GM12878 (cell line): ENCODE measurements around the gene SAMD4A. TPM values are rescaled to one million over a fixed set of nuclear protein-coding genes. Genes with fewer than 3 reads are reported as not detected.

Experiments used
- ATAC-seq: fragments of 200-7000 bp; cut with Tn5 transposase; 3 replicates; pipeline ENCODE4 v1.9.1; 2020; ENCODE audit warnings: mild to moderate bottlenecking, moderate library complexity
- BruUV-seq: library from RNA; stranded (reverse); fragments of 400-500 nt; replicated peaks from 2 replicates; lab custom pipeline; 2021; lab: Mats Ljungman, UMichigan
- CTCF ChIA-PET: fragments of 300-600 bp; sonication (Branson Sonifier 250); formaldehyde crosslinking; extraction: SDS; loops from one replicate; lab custom pipeline; 2021; ENCODE audit warnings: inconsistent platforms; lab: Yijun Ruan, JAX
- POLR2A ChIA-PET: fragments of 350-600 bp; formaldehyde crosslinking; extraction: SDS; loops from one replicate; lab custom pipeline; 2021; ENCODE audit warnings: inconsistent platforms; lab: Charles Lee
- RAD21 ChIA-PET: fragments of 300-600 bp; sonication (Branson Sonifier 250); formaldehyde crosslinking; loops from one replicate; lab custom pipeline; 2023; ENCODE audit warnings: antibody characterized with exemption; ENCODE audit not compliant: unreplicated experiment; lab: Charles Lee
- SMC1A ChIA-PET: fragments of 300-600 bp; sonication (Branson Sonifier 250); formaldehyde crosslinking; loops from one replicate; lab custom pipeline; 2023; ENCODE audit not compliant: unreplicated experiment, uncharacterized antibody; lab: Charles Lee
- DNase-seq: peaks from one replicate; pipeline ENCODE4 v3.0.0-alpha.2; 2011; ENCODE audit warnings: low read depth, low spot score
- FAIRE-seq: peaks from 3 replicates; lab custom pipeline; 2011; peaks lifted over from hg19 to GRCh38; lab: Jason Lieb, UNC
- H2AFZ ChIP-seq: 2 replicates; pipeline ENCODE4 v1.6.0; 2011; ENCODE audit warnings: low read depth, low read length, control low read depth; ENCODE audit not compliant: control insufficient read depth
- H3K27ac ChIP-seq: 2 replicates; pipeline ENCODE4 v1.5.1; 2011; ENCODE audit warnings: control low read depth; ENCODE audit not compliant: control insufficient read depth, insufficient read depth
- H3K27me3 ChIP-seq, 2 experiments: replicated peaks in 1 of 2; 2 replicates each; pipeline versions ENCODE4 v1.6.0 to v1.6.1; 2011; ENCODE audit warnings: low read length in 1 of 2; ENCODE audit not compliant: control insufficient read depth in 2 of 2, insufficient read depth in 2 of 2
- H3K36me3 ChIP-seq, 2 experiments: 2 replicates each; pipeline ENCODE4 v1.5.1; 2011; ENCODE audit warnings: low read length in 1 of 2; ENCODE audit not compliant: control insufficient read depth in 2 of 2, insufficient read depth in 2 of 2
- H3K4me1 ChIP-seq: 2 replicates; pipeline ENCODE4 v1.6.1; 2011; ENCODE audit warnings: mild to moderate bottlenecking, low read length, moderate library complexity, mixed read lengths; ENCODE audit not compliant: control insufficient read depth, insufficient read depth
- H3K4me2 ChIP-seq: 2 replicates; pipeline ENCODE4 v1.6.0; 2011; ENCODE audit warnings: control low read depth; ENCODE audit not compliant: control insufficient read depth, insufficient read depth
- H3K4me3 ChIP-seq: fragments of 200-600 bp; sonication (generic); 2 replicates; pipeline ENCODE4 v1.5.1; 2016
- H3K79me2 ChIP-seq: 2 replicates; pipeline ENCODE4 v1.6.0; 2011; ENCODE audit warnings: low read length; ENCODE audit not compliant: control insufficient read depth, insufficient read depth
- H3K9ac ChIP-seq: 2 replicates; pipeline ENCODE4 v1.8.0; 2011; ENCODE audit warnings: low read length, control low read depth, mixed read lengths; ENCODE audit not compliant: control insufficient read depth, insufficient read depth
- H3K9me3 ChIP-seq: replicated peaks from 3 replicates; pipeline ENCODE4 v1.5.1; 2011; ENCODE audit warnings: mild to moderate bottlenecking, low read length; ENCODE audit not compliant: control insufficient read depth, insufficient read depth
- H4K20me1 ChIP-seq: 2 replicates; pipeline ENCODE4 v1.6.0; 2011; ENCODE audit not compliant: control insufficient read depth, insufficient read depth
- BCL11A ChIP-seq: IDR thresholded peaks from 2 replicates; pipeline ENCODE4 v1.6.1; 2011; ENCODE audit warnings: low read depth, low read length
- BRCA1 ChIP-seq: IDR thresholded peaks from 2 replicates; pipeline ENCODE4 v1.6.1; 2011; ENCODE audit warnings: low read depth, low read length, improper control_type of control experiment
- ELK1 ChIP-seq: IDR thresholded peaks from 2 replicates; pipeline ENCODE4 v1.6.1; 2012; ENCODE audit warnings: low read depth, low read length, improper control_type of control experiment
- EP300 ChIP-seq, 2 experiments: fragments of 150-350 bp in 1 of 2; IDR thresholded peaks; 2 replicates each; pipeline ENCODE4 v1.6.1; 2011 to 2012; ENCODE audit warnings: low read depth in 2 of 2, low read length in 2 of 2, borderline replicate concordance in 1 of 2, improper control_type of control experiment in 1 of 2, inconsistent platforms in 1 of 2; ENCODE audit not compliant: control insufficient read depth in 1 of 2
- HDGF ChIP-seq: fragments of 450-650 bp; IDR thresholded peaks from 2 replicates; pipeline ENCODE4 v1.6.1; 2016; ENCODE audit warnings: antibody characterized with exemption
- MEF2B ChIP-seq: fragments of 450-650 bp; IDR thresholded peaks from 2 replicates; pipeline ENCODE4 v1.6.1; 2018; ENCODE audit warnings: mild to moderate bottlenecking, moderate library complexity; ENCODE audit not compliant: partially characterized antibody, poor library complexity, severe bottlenecking
- MYC ChIP-seq: IDR thresholded peaks from 2 replicates; pipeline ENCODE4 v1.6.1; 2011; ENCODE audit warnings: mild to moderate bottlenecking, low read length, moderate library complexity, inconsistent platforms; ENCODE audit not compliant: insufficient read depth, insufficient replicate concordance, insufficient read length, severe bottlenecking
- NFYB ChIP-seq: IDR thresholded peaks from 2 replicates; pipeline ENCODE4 v1.6.1; 2011; ENCODE audit warnings: low read depth, mild to moderate bottlenecking, low read length, improper control_type of control experiment, moderate library complexity; ENCODE audit not compliant: insufficient read depth
- TCF7 ChIP-seq: IDR thresholded peaks from 2 replicates; pipeline ENCODE4 v1.6.1; 2014; ENCODE audit warnings: antibody characterized with exemption, borderline replicate concordance
- ZNF217 ChIP-seq: fragments of 450-650 bp; IDR thresholded peaks from 2 replicates; pipeline ENCODE4 v1.6.1; 2017; ENCODE audit warnings: antibody characterized with exemption, mild to moderate bottlenecking
- ZNF384 ChIP-seq: IDR thresholded peaks from 2 replicates; pipeline ENCODE4 v1.6.1; 2012; ENCODE audit warnings: low read depth, mild to moderate bottlenecking, low read length, improper control_type of control experiment, borderline replicate concordance
- WGBS: methylation state at CpG from one replicate; pipeline ENCODE4 v1.1.6; 2016; ENCODE audit warnings: low lambda C conversion rate; ENCODE audit not compliant: insufficient replicate concordance, insufficient coverage; ENCODE audit errors: missing lambda C conversion rate; 5-methylcytosine and 5-hydroxymethylcytosine counted together
- in situ Hi-C: fragments of 300-500 bp; cut with MboI; formaldehyde crosslinking; loops from 9 replicates; pipeline ENCODE4 v1.14.3; 2018; ENCODE audit warnings: mixed read lengths
- intact Hi-C: fragments of 100-400 bp; cut with micrococcal nuclease; formaldehyde crosslinking; loops from one replicate; pipeline ENCODE4 v1.14.2; 2022; ENCODE audit not compliant: unreplicated experiment
- polyA plus RNA-seq, 11 experiments: library from polyadenylated mRNA; depleted of rRNA in 4 of 11; unstranded in 6 of 11; stranded (reverse) in 5 of 11; fragments of >200 nt; fragmentation: Nextera tagmentation in 4 of 11; fragmentation: Illumina TruSeq in 1 of 11; extraction: Ambion mirVana in 4 of 11; extraction: Trizol in 1 of 11; gene quantifications; 1 replicate in 1 of 11; 2 replicates in 10 of 11; pipeline versions ENCODE4 v1.2.1 to v1.2.3, GENCODE V29; 2011 to 2016; ENCODE audit warnings: inconsistent platforms in 2 of 11, missing spikeins in 2 of 11, low read depth in 1 of 11
- total RNA-seq, 4 experiments: library from RNA; depleted of rRNA in 3 of 4; stranded (reverse); fragments of >200 nt in 3 of 4; fragmentation: Illumina TruSeq in 1 of 4; extraction: Trizol in 1 of 4; gene quantifications; 2 replicates each; pipeline versions ENCODE4 v1.2.1 to v1.2.3, GENCODE V29; 2013 to 2021
- TF ChIP-seq, protein P1 (sequence below): fragments of 450-650 bp; IDR thresholded peaks from 2 replicates; pipeline ENCODE4 v1.6.1; 2017; ENCODE audit warnings: antibody characterized with exemption, mild to moderate bottlenecking, moderate library complexity
- TF ChIP-seq, protein P2 (sequence below): fragments of 450-650 bp; IDR thresholded peaks from 2 replicates; pipeline ENCODE4 v1.6.1; 2017; ENCODE audit warnings: low read depth, mild to moderate bottlenecking, moderate library complexity

Gene SAMD4A
- total and polyA plus RNA-seq, 10 of the 15 experiments (the other 5 are each of a cell fraction or from before 2014, with no cell fraction given), result 0.05 to 0.56 (median 0.31) TPM

DNA sequence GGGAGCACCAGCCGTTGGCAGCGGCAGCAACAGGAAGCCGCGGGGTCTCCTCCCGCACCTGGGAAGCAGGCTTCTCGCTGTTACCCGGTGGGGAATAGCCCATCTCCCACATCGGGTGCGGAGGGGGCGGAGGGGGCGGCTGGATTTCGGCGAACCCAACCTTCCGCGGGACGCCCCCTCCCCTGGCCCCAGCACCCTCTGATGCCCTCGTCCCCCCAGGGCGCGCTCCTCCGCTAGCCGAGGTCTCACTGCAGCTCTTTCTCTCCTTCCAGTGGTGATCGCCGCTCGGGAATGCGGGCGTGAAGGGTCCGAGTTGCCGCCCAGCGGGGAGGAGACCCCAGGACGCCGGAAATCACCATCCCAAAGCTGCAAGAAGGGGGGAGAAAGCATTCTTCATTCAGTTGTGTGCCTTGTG, 303 bp downstream of the SAMD4A start (continued):
- TF ChIP-seq ELK1 (no peak), HDGF (0 out of 2 replicates have a peak, but pooled peaks have one; percentile 34)
- TF ChIP-seq, protein P1, sequence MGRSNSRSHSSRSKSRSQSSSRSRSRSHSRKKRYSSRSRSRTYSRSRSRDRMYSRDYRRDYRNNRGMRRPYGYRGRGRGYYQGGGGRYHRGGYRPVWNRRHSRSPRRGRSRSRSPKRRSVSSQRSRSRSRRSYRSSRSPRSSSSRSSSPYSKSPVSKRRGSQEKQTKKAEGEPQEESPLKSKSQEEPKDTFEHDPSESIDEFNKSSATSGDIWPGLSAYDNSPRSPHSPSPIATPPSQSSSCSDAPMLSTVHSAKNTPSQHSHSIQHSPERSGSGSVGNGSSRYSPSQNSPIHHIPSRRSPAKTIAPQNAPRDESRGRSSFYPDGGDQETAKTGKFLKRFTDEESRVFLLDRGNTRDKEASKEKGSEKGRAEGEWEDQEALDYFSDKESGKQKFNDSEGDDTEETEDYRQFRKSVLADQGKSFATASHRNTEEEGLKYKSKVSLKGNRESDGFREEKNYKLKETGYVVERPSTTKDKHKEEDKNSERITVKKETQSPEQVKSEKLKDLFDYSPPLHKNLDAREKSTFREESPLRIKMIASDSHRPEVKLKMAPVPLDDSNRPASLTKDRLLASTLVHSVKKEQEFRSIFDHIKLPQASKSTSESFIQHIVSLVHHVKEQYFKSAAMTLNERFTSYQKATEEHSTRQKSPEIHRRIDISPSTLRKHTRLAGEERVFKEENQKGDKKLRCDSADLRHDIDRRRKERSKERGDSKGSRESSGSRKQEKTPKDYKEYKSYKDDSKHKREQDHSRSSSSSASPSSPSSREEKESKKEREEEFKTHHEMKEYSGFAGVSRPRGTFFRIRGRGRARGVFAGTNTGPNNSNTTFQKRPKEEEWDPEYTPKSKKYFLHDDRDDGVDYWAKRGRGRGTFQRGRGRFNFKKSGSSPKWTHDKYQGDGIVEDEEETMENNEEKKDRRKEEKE, result no peak
- TF ChIP-seq, all 136 proteins: peak for 5

DNA sequence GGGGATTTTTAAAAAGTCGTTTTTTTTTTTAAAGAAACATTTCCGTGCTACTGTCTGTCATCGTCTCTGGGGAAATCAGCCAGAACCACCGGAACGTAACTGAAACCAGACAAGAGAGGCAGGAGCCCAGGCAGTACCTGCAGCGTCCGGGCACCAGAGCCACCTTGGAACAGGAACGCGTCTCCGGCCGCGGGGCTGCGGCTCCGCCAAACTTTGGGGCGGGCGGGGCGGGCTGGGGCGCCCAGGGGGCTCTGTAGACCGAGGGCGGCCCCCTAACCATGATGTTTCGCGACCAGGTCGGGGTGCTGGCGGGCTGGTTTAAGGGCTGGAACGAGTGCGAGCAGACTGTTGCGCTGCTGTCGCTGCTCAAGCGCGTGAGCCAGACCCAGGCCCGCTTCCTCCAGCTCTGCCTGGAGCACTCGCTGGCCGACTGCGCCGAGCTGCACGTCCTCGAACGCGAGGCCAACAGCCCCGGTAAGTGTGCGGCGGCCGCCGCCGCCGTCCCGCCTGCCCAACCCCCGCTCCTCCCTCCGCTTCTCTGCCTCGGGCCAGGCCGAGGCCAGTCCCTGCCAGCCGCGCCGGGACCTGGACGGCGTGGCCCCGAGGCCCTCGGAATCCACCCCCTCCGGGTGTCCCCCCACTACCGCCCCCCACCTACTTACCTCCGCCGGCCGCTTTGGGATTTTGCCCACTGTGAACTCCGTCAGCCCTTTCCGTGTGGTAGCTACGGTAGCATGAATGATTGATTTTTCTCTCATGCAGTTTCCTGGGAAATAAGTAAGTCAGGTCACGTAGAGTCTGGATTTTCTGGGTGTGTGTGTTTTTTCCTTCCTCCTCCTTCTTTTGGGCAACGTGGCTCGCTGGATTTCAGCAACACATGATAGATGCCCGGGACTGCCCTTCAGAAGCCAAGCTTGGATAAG, 972 bp downstream of the SAMD4A start:
- no peaks in the 10 kb centered on the region for H3K79me2 ChIP-seq
- in situ Hi-C loops, result loop anchor here (5.0 kb wide), 1 partner anchor 74 kb away; no protein-coding TSS in a partner anchor
- DNase-seq (no peak), ATAC-seq (peak; percentile 48), FAIRE-seq (no peak)
- H3K9ac ChIP-seq, result peak overlapping the region; percentile 51; the same call in 1 of the 2 replicates
- H2AFZ ChIP-seq, result peak overlapping the region; percentile 74
- H3K36me3 ChIP-seq, result no peaks in the 10 kb centered on the region
- CTCF ChIA-PET, result interaction anchor here (0.8 to 7.7 kb wide), 9 partner anchors 15 to 208 kb away, joined by 3 to 160 read pairs (median 7); no protein-coding TSS in a partner anchor
- peaks cover 2% of the 10 kb centered on the region; the same call in 2 of the 3 replicates for H3K9me3 ChIP-seq
- no peaks in the 10 kb centered on the region for H4K20me1 ChIP-seq
- SMC1A ChIA-PET, result interaction anchor here (0.6 to 6.8 kb wide), 8 partner anchors 14 to 205 kb away, joined by 3 to 87 read pairs (median 4); no protein-coding TSS in a partner anchor
- RAD21 ChIA-PET, result interaction anchor here (0.6 to 7.2 kb wide), 8 partner anchors 55 to 239 kb away, joined by 3 to 130 read pairs (median 4); no protein-coding TSS in a partner anchor
- 6% methylated on average over 36 of the region's 70 CpGs for WGBS
- no peak overlapping the region for H3K27ac ChIP-seq
- H3K27me3 ChIP-seq, result peaks cover 0 to 3% of the 10 kb centered on the region in 2 experiments; a peak in 1 of 4 replicates
- intact Hi-C loops, result loop anchor here (2.0 to 5.0 kb wide), 2 partner anchors 55 to 324 kb away; no protein-coding TSS in a partner anchor
- peak overlapping the region; percentile 98 for H3K4me2 ChIP-seq
- POLR2A ChIA-PET, result interaction anchor here (0.5 to 1.1 kb wide), 6 partner anchors 16 to 541 kb away, joined by 3 to 5 read pairs (median 4); no protein-coding TSS in a partner anchor
- H3K4me3 ChIP-seq, result peak overlapping the region; percentile 79
- BruUV-seq, result no TSS peak
- peaks cover 12% of the 10 kb centered on the region; the same call in 1 of the 2 replicates for H3K4me1 ChIP-seq
- no peak for TF ChIP-seq EP300 (IDR thresholded peaks at IDR 0.05; ENCODE audit: borderline replicate concordance in 1 of 2, control insufficient read depth in 1 of 2, low read depth in 2 of 2, low read length in 2 of 2)
- no peak for TF ChIP-seq MEF2B
- TF ChIP-seq BRCA1, result no peak
- peak; percentile 58; the same call in 1 of the 2 replicates for TF ChIP-seq ZNF384
- TF ChIP-seq, protein P2, sequence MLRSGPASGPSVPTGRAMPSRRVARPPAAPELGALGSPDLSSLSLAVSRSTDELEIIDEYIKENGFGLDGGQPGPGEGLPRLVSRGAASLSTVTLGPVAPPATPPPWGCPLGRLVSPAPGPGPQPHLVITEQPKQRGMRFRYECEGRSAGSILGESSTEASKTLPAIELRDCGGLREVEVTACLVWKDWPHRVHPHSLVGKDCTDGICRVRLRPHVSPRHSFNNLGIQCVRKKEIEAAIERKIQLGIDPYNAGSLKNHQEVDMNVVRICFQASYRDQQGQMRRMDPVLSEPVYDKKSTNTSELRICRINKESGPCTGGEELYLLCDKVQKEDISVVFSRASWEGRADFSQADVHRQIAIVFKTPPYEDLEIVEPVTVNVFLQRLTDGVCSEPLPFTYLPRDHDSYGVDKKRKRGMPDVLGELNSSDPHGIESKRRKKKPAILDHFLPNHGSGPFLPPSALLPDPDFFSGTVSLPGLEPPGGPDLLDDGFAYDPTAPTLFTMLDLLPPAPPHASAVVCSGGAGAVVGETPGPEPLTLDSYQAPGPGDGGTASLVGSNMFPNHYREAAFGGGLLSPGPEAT, result 0 out of 2 replicates have a peak, but pooled peaks have one; percentile 5
- no peak for TF ChIP-seq MYC
- no peak for TF ChIP-seq TCF7
- 0 out of 2 replicates have a peak, but pooled peaks have one; percentile 11 for TF ChIP-seq BCL11A
- TF ChIP-seq NFYB, result no peak
- TF ChIP-seq ZNF217, result no peak
